Fibroblast of skin of left biceps (primary cell): ENCODE data around the gene STN1.

ENCODE experiments used
- DNase-seq, 2 experiments: peaks; one replicate each; pipeline ENCODE4 v3.0.0-alpha.2; 2013; ENCODE audit warnings: low read depth in 2 of 2

STN1 gene

GRCh38 chr10:103918053-103918846, at the start of gene STN1:
Gene STN1 (minus strand): TSS chr10:103918184. CDS start chr10:103917594, 590 bp downstream.
- peak; percentile 88 to 90 for DNase-seq

- no peak for DNase-seq
Observed at GRCh38 chr10:103967448-103968071, 49.6 kb upstream of the STN1 start.

GRCh38 chr10:103966671-103967447, 48.9 kb upstream of the STN1 start, which contains the start of gene SLK:
Gene SLK (plus strand): TSS chr10:103967140. CDS start chr10:103967746, 606 bp downstream.
- peak; percentile 62 to 64 for DNase-seq

GRCh38 chr10:103960103-103960502, 42.1 kb upstream of the STN1 start:
- no peak for DNase-seq

GRCh38 chr10:103958996-103959395, 41.0 kb upstream of the STN1 start:
- no peak for DNase-seq

- no peak for DNase-seq
Observed at GRCh38 chr10:103954543-103954942, 36.6 kb upstream of the STN1 start.

GRCh38 chr10:103951942-103952341, 34.0 kb upstream of the STN1 start:
- no peak for DNase-seq

GRCh38 chr10:103951183-103951582, 33.2 kb upstream of the STN1 start:
- DNase-seq: no peak

- no peak for DNase-seq
Observed at GRCh38 chr10:103949728-103950127, 31.7 kb upstream of the STN1 start.

- DNase-seq: no peak
Observed at GRCh38 chr10:103947799-103948516, 30.0 kb upstream of the STN1 start.

- no peak for DNase-seq
Observed at GRCh38 chr10:103942866-103943265, 24.9 kb upstream of the STN1 start.

- DNase-seq: no peak
Observed at GRCh38 chr10:103941801-103942200, 23.8 kb upstream of the STN1 start.

GRCh38 chr10:103939522-103939921, 21.5 kb upstream of the STN1 start:
- DNase-seq: no peak

- no peak for DNase-seq
Observed at GRCh38 chr10:103936022-103936421, 18.0 kb upstream of the STN1 start.

GRCh38 chr10:103934308-103934707, 16.3 kb upstream of the STN1 start:
- DNase-seq: no peak

- no peak for DNase-seq
Observed at GRCh38 chr10:103933557-103934121, 15.7 kb upstream of the STN1 start.

- no peak for DNase-seq
Observed at GRCh38 chr10:103932971-103933370, 15.0 kb upstream of the STN1 start.

- DNase-seq: no peak
Observed at GRCh38 chr10:103932271-103932670, 14.3 kb upstream of the STN1 start.

GRCh38 chr10:103931603-103932002, 13.6 kb upstream of the STN1 start:
- DNase-seq: no peak

GRCh38 chr10:103930881-103931280, 12.9 kb upstream of the STN1 start:
- DNase-seq: no peak

- DNase-seq: no peak
Observed at GRCh38 chr10:103930449-103930848, 12.5 kb upstream of the STN1 start.
